ENCODE measurements around the gene COPRS.

Gene COPRS

DNA sequence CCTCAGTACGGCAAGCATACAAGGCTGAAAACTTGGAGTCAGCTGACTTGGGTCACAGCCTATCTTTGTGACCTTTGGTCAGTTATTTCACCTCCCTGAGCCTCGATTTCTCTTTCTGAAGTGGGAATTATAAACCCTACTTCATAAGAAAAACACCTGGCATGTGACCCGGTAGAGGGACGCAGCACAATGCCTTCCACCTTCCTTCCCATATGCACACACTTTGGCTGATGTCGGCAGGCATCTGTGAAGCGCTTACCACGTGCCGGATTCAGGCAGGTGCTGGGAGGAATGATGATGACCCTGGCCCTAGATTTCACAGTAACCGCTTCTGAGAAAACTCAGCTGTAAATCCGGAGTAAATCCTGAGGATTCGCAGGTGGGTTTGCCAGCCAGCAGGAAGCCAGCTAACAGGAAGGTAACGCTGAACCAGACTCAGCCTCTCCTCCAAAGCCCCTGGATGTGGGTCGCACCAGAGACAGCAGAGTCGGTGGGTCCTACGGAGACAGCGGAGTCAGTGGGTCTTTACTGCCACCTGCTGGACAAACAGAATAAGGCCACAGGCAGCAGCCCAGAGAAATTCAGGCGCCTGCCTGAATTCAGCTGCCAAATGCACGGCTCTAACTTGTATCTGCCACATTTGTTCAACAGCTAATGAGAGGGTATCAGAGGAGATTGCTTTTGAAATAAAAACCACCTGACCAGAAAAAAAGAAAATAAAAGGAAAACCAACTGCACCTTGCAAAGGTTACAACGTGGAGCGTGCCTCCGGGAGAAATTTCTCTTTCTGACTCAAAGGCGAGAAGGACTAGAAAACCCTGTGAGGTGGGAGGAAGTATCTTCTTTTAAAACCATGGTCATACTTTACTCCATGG lies 16.6 kb downstream of the COPRS start:
- DNase-seq (ENCODE audit: extremely low spot score): peak; percentile 75
- no peak for TF ChIP-seq ZNF384 (IDR thresholded peaks at IDR 0.05)
- TF ChIP-seq L3MBTL2 (conservative IDR thresholded peaks at IDR 0.05): peak; percentile 38; the same call in 1 of the 2 replicates
- no peak for TF ChIP-seq LEF1 (IDR thresholded peaks at IDR 0.05; ENCODE audit: borderline replicate concordance)
- no peak for TF ChIP-seq BHLHE40 (IDR thresholded peaks at IDR 0.05; ENCODE audit: borderline replicate concordance)
- TF ChIP-seq SP1 (IDR thresholded peaks at IDR 0.05): no peak
- POLR2A ChIA-PET: interaction anchor here (1.1 kb wide), 1 partner anchor 281 kb away, joined by 4 read pairs; no protein-coding TSS in a partner anchor
- CTCF ChIA-PET: interaction anchor here (0.6 to 3.2 kb wide), 17 partner anchors 9 to 410 kb away, joined by 3 to 12 read pairs (median 4); no protein-coding TSS in a partner anchor

DNA sequence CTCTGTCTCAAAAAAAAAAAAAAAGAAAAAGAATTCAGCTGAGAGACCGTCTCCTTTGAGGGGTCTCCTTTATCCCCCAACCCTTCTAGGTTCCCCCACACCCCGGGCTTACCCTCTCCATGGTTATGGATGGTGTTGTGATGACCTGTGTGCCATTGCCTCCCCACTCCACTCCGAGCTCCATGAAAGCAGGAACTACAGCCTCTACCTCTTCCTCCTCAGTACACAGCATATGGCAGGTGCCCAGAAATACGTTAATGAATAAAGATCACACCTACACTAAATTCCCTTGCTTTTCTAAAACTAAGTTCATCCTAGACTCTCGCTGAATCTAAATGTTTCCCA lies 17.2 kb downstream of the COPRS start:
- TF ChIP-seq HDGF (IDR thresholded peaks at IDR 0.05; ENCODE audit: borderline replicate concordance): no peak
- no peak for TF ChIP-seq CTBP1 (IDR thresholded peaks at IDR 0.05; ENCODE audit: borderline replicate concordance)
- no peak for TF ChIP-seq BHLHE40 (IDR thresholded peaks at IDR 0.05; ENCODE audit: borderline replicate concordance)
- DNase-seq (ENCODE audit: extremely low spot score): no peak
- ChIA-PET POLR2A (interaction anchor here (1.1 to 1.4 kb wide), 2 partner anchors 80 to 280 kb away, joined by 3 to 4 read pairs; no protein-coding TSS in a partner anchor), CTCF (interaction anchor here (0.5 to 3.2 kb wide), 12 partner anchors 8 to 453 kb away, joined by 3 to 12 read pairs (median 4); no protein-coding TSS in a partner anchor)

DNA sequence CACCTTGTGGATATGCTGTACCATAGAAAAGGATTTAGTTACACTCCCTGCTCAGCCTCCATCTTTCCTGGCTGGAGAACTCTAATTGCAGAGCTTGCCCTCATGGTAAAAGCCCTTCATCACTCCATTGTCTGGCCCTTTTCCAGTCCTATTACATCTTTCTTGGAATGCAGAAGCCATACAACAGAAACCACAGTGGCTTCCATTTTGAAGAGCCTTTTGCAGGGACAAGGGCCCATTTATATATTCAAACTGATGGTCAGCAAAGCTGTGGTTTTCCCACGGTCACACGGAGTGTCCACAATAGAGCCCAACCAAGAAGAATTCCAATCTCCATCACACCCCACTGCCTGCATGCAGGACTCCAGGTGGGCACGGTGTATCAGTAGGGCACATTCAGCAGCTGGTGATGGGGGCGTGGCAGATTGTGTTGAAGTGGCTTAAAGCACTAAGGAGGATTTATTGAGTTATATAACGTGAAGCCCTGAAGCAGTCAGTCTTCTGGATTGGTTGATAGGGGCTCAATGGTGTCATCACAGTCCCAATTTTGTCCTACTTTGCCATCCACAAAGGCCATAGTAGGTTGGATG lies 20.3 kb downstream of the COPRS start:
- TF ChIP-seq SP1 (IDR thresholded peaks at IDR 0.05): no peak
- no peak for TF ChIP-seq CTBP1 (IDR thresholded peaks at IDR 0.05; ENCODE audit: borderline replicate concordance)
- TF ChIP-seq TARDBP (IDR thresholded peaks at IDR 0.05): no peak
- no peak for TF ChIP-seq NFRKB (IDR thresholded peaks at IDR 0.05)
- no peak for TF ChIP-seq ZNF384 (IDR thresholded peaks at IDR 0.05)
- no peak for TF ChIP-seq HDGF (IDR thresholded peaks at IDR 0.05; ENCODE audit: borderline replicate concordance)
- TF ChIP-seq, protein P1, sequence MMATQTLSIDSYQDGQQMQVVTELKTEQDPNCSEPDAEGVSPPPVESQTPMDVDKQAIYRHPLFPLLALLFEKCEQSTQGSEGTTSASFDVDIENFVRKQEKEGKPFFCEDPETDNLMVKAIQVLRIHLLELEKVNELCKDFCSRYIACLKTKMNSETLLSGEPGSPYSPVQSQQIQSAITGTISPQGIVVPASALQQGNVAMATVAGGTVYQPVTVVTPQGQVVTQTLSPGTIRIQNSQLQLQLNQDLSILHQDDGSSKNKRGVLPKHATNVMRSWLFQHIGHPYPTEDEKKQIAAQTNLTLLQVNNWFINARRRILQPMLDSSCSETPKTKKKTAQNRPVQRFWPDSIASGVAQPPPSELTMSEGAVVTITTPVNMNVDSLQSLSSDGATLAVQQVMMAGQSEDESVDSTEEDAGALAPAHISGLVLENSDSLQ (IDR thresholded peaks at IDR 0.05): no peak
- TF ChIP-seq FOXA1 (IDR thresholded peaks at IDR 0.05): no peak
- TF ChIP-seq ARNT (IDR thresholded peaks at IDR 0.05): no peak
- TF ChIP-seq FOXK2 (IDR thresholded peaks at IDR 0.05): no peak
- TF ChIP-seq LEF1 (IDR thresholded peaks at IDR 0.05; ENCODE audit: borderline replicate concordance): no peak
- no peak for TF ChIP-seq FOXM1 (IDR thresholded peaks at IDR 0.05; ENCODE audit: borderline replicate concordance)
- no peak for TF ChIP-seq SUZ12 (IDR thresholded peaks at IDR 0.05)
- TF ChIP-seq L3MBTL2 (conservative IDR thresholded peaks at IDR 0.05): no peak
- TF ChIP-seq ELF4 (IDR thresholded peaks at IDR 0.05): no peak
- TF ChIP-seq BHLHE40 (IDR thresholded peaks at IDR 0.05; ENCODE audit: borderline replicate concordance): no peak
- no peak for DNase-seq (ENCODE audit: extremely low spot score)
- ChIA-PET POLR2A (no interaction called here), CTCF (interaction anchor here (1.0 kb wide), 1 partner anchor 281 kb away, joined by 3 read pairs; no protein-coding TSS in a partner anchor)

DNA sequence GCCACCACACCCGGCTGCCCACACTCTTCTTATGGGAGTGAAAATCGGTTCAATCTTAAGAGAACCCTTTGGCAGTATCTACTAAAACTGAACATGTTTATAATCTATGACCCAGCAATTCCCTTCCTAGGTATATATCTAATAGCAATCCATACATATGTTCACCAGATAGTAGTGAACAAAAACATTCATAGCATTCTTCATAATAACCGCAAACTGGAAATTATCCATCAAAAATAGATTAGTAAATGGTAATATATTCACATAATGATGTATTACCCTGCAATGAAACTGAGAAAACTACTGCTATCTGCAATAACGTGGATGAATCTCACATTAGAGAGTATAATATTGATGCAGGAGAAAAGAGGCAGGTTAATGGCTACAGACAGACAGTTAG lies 23.1 kb downstream of the COPRS start:
- ChIA-PET POLR2A (interaction anchor here (0.6 kb wide), 1 partner anchor 65 kb away, joined by 3 read pairs; the partner anchor contains the start of gene UTP6), CTCF (no interaction called here)
- DNase-seq (ENCODE audit: extremely low spot score): no peak
- TF ChIP-seq LEF1 (IDR thresholded peaks at IDR 0.05; ENCODE audit: borderline replicate concordance) (no peak), ELF4 (IDR thresholded peaks at IDR 0.05) (no peak), SUZ12 (IDR thresholded peaks at IDR 0.05) (no peak), NFRKB (IDR thresholded peaks at IDR 0.05) (no peak), FOXK2 (IDR thresholded peaks at IDR 0.05) (no peak), TARDBP (IDR thresholded peaks at IDR 0.05) (no peak), ZNF384 (IDR thresholded peaks at IDR 0.05) (no peak), L3MBTL2 (conservative IDR thresholded peaks at IDR 0.05) (no peak), FOXM1 (IDR thresholded peaks at IDR 0.05; ENCODE audit: borderline replicate concordance) (no peak), FOXA1 (IDR thresholded peaks at IDR 0.05) (no peak), BHLHE40 (IDR thresholded peaks at IDR 0.05; ENCODE audit: borderline replicate concordance) (no peak)

DNA sequence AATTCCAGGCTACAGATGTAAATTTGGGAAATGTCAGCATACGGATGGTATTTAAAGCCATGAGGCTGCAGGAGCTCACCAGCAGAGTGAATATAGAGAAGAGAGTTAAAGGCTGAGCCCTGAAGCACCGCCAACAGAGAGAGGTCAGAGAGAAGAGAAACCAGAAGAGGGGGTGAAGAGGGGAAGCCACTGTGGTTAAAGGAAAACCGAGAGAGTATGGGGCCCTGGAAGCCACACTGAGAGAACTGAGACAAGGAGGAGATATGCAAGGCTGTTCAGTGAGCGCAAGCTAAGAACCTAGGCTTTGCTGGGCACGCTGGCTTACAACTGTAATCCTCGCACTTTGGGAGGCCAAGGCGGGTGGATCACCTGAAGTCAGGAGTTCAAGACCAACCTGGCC lies 24.6 kb downstream of the COPRS start:
- DNase-seq (ENCODE audit: extremely low spot score): no peak
- ChIA-PET POLR2A (no interaction called here), CTCF (interaction anchor here (1.5 kb wide), 1 partner anchor 8 kb away, joined by 5 read pairs; no protein-coding TSS in a partner anchor)
- TF ChIP-seq L3MBTL2 (conservative IDR thresholded peaks at IDR 0.05) (no peak), FOXA1 (IDR thresholded peaks at IDR 0.05) (no peak), FOXM1 (IDR thresholded peaks at IDR 0.05; ENCODE audit: borderline replicate concordance) (no peak), NFRKB (IDR thresholded peaks at IDR 0.05) (no peak), SUZ12 (IDR thresholded peaks at IDR 0.05) (no peak), BHLHE40 (IDR thresholded peaks at IDR 0.05; ENCODE audit: borderline replicate concordance) (no peak), TARDBP (IDR thresholded peaks at IDR 0.05) (no peak), LEF1 (IDR thresholded peaks at IDR 0.05; ENCODE audit: borderline replicate concordance) (no peak), ZNF384 (IDR thresholded peaks at IDR 0.05) (no peak), ELF4 (IDR thresholded peaks at IDR 0.05) (no peak), SP1 (IDR thresholded peaks at IDR 0.05) (no peak), HDGF (IDR thresholded peaks at IDR 0.05; ENCODE audit: borderline replicate concordance) (no peak), CTBP1 (IDR thresholded peaks at IDR 0.05; ENCODE audit: borderline replicate concordance) (no peak), ARNT (IDR thresholded peaks at IDR 0.05) (no peak), FOXK2 (IDR thresholded peaks at IDR 0.05) (no peak)
- TF ChIP-seq, protein P1 (IDR thresholded peaks at IDR 0.05): no peak

DNA sequence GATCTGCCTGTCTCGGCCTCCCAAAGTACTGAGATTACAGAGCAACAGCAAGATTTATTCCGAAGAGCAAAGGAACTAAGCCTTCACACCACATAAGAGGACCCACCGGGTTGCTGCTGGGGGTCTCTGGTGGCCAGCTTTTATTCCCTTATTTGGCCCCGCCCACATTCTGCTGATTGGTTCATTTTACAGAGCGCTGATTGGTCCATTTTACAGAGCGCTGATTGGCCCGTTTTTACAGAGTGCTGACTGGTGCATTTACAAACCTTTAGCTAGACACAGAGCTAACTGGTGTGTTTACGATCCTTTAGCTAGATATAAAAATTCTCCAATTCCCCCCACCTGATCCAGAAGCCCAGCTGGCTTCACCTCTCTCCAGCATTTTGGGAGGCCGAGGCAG lies 26.3 kb downstream of the COPRS start:
- ChIA-PET POLR2A (no interaction called here), CTCF (interaction anchor here (0.6 to 1.5 kb wide), 2 partner anchors 10 to 306 kb away, joined by 3 to 5 read pairs; no protein-coding TSS in a partner anchor)
- no peak for DNase-seq (ENCODE audit: extremely low spot score)
- no peak for TF ChIP-seq NFRKB (IDR thresholded peaks at IDR 0.05)
- TF ChIP-seq, protein P1 (IDR thresholded peaks at IDR 0.05): no peak
- TF ChIP-seq TARDBP (IDR thresholded peaks at IDR 0.05): no peak
- no peak for TF ChIP-seq L3MBTL2 (conservative IDR thresholded peaks at IDR 0.05)
- no peak for TF ChIP-seq HDGF (IDR thresholded peaks at IDR 0.05; ENCODE audit: borderline replicate concordance)
- TF ChIP-seq CTBP1 (IDR thresholded peaks at IDR 0.05; ENCODE audit: borderline replicate concordance): no peak
- no peak for TF ChIP-seq ELF4 (IDR thresholded peaks at IDR 0.05)
- no peak for TF ChIP-seq ARNT (IDR thresholded peaks at IDR 0.05)
- TF ChIP-seq BHLHE40 (IDR thresholded peaks at IDR 0.05; ENCODE audit: borderline replicate concordance): no peak
